Muscle of leg (tissue), 11 donors: ENCODE data around the gene RERE. TPM values are rescaled to one million over a fixed set of nuclear protein-coding genes. Genes with fewer than 3 reads are reported as not detected.

ENCODE experiments used
- DNase-seq: peaks from one replicate; pipeline ENCODE4 v3.0.0; 2013
- H3K27ac ChIP-seq: one replicate; pipeline ENCODE4 v1.5.1; 2013; ENCODE audit warnings: mild to moderate bottlenecking, low read length, control low read depth
- H3K27me3 ChIP-seq: one replicate; pipeline ENCODE4 v1.6.1; 2013; ENCODE audit warnings: low read length; ENCODE audit not compliant: control insufficient read depth, insufficient read depth
- H3K36me3 ChIP-seq: one replicate; pipeline ENCODE4 v1.6.1; 2013; ENCODE audit warnings: low read length; ENCODE audit not compliant: control insufficient read depth, insufficient read depth
- H3K4me1 ChIP-seq: one replicate; pipeline ENCODE4 v1.6.1; 2013; ENCODE audit warnings: low read length; ENCODE audit not compliant: control insufficient read depth, insufficient read depth
- H3K4me3 ChIP-seq: one replicate; pipeline ENCODE4 v1.5.1; 2013; ENCODE audit warnings: low read length, control low read depth
- H3K9me3 ChIP-seq: replicated peaks from 2 replicates; pipeline ENCODE4 v1.6.1; 2013; ENCODE audit warnings: low read depth, low read length; ENCODE audit not compliant: control insufficient read depth
- WGBS: methylation state at CpG from one replicate; pipeline ENCODE4 v1.1.5; 2013; ENCODE audit warnings: missing lambda C conversion rate; ENCODE audit not compliant: insufficient coverage; 5-methylcytosine and 5-hydroxymethylcytosine counted together
- polyA plus RNA-seq, 8 donors: library from polyadenylated mRNA; unstranded; fragments of 120-200 nt; gene quantifications; one replicate each; pipeline versions ENCODE4 v1.2.1 to v1.2.3, GENCODE V29; 2013; ENCODE audit warnings: inconsistent platforms in 1 of 8, low replicate concordance in 1 of 8; ENCODE audit not compliant: insufficient read length in 8 of 8, insufficient read depth in 1 of 8
- total RNA-seq: library from RNA; stranded (reverse); fragments of 120-200 nt; gene quantifications from one replicate; pipeline ENCODE4 v1.2.4, GENCODE V29; 2013

RERE gene
- total and polyA plus RNA-seq, 9 donors: 63.7 to 102 (median 82.8) TPM

DNA sequence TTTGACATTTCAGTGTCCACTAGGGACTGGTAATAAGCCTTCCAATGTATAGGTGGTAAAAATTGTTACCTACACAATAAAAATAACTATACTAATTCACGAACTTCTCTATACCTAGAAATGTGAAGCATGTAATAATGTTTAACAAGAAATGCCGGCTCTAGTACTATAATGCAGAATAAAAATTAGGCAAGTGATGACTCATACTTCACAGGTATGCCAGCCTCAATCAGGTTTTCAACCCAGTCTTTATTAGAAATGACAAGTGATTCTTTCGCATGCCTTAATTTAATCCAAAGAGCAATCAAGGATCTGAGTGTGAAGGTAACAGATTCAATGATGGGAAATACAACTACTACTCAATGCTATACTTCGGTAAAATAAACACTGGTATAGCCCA lies 134.9 kb downstream of the RERE start:
- H3K27ac ChIP-seq: no peak overlapping the region
- H3K36me3 ChIP-seq: no peaks in the 10 kb centered on the region
- H3K9me3 ChIP-seq: no peaks in the 10 kb centered on the region
- no peak overlapping the region for H3K4me3 ChIP-seq
- WGBS: no CpG with 5 or more reads among the region's 4 CpGs
- no peak for DNase-seq
- H3K4me1 ChIP-seq: peaks cover 8% of the 10 kb centered on the region
- H3K27me3 ChIP-seq: no peaks in the 10 kb centered on the region

DNA sequence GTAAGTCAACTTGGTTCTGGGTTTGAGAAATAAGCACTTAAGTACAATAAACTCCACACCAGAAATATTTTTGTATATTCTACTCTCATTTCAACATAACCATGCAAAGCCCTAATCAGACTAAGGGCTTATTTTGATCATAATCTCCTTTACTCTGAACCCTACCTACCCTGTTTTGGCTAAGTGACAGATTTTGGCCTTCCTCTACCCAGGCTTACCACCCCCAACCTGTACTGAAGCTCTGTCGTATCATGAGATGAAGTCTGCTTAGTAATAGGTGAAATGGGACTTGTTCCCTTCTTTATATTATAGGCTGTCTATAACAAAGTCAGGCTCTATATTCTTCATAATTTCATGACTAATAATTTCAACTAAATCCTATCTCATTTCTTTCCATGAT lies 135.5 kb downstream of the RERE start:
- Histone ChIP-seq H3K27me3 (no peaks in the 10 kb centered on the region), H3K4me3 (no peak overlapping the region), H3K4me1 (peaks cover 4% of the 10 kb centered on the region), H3K36me3 (no peaks in the 10 kb centered on the region), H3K27ac (no peak overlapping the region), H3K9me3 (no peaks in the 10 kb centered on the region)
- DNase-seq: no peak
- no CpG with 5 or more reads among the region's 1 CpG for WGBS

GRCh38 chr1:8680664-8681650 lies 136.5 kb downstream of the RERE start:
- H3K4me1 ChIP-seq: no peaks in the 10 kb centered on the region
- no peaks in the 10 kb centered on the region for H3K27me3 ChIP-seq
- no peak overlapping the region for H3K4me3 ChIP-seq
- WGBS: 74% methylated on average over 3 of the region's 14 CpGs
- H3K27ac ChIP-seq: peak overlapping the region; percentile 17
- DNase-seq: no peak
- no peaks in the 10 kb centered on the region for H3K9me3 ChIP-seq
- no peaks in the 10 kb centered on the region for H3K36me3 ChIP-seq

DNA sequence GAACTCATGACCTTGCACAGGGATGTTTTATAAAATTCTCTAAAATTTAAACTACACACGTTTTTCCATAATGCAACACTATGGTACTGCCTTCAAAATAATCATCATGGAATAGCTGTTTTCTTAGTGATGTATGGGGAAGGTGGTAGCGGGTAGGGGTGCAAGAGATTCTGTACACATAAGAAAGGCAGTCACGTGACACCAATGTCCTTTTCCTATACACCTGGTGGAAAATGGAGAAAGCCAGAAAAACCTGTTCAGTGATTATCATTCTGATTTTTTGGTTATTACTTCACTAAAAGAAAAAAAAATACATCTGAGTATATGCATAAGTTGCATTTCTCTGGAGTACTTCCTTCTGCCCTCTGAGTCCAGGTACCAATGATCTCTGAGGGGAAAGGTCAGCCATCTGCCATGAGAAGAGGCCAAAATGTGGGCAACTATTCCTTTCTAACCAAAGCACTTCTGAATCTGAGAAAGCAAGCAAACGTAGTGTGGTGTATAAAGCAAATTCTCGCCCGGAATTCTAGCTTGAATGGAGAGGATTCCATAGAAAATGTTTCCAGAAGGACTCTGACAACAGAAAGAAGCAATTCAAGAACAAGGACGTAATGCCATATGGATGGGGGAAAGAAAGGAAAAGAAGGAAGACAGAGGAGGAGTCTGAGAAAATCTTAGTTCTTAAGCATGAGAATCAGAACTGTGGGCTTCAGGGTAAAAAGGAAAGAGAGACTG lies 137.3 kb downstream of the RERE start:
- no peaks in the 10 kb centered on the region for H3K4me1 ChIP-seq
- no peak overlapping the region for H3K4me3 ChIP-seq
- WGBS: 59% methylated on average over 4 of the region's 7 CpGs
- no peaks in the 10 kb centered on the region for H3K27me3 ChIP-seq
- no peaks in the 10 kb centered on the region for H3K36me3 ChIP-seq
- DNase-seq: no peak
- H3K9me3 ChIP-seq: no peaks in the 10 kb centered on the region
- H3K27ac ChIP-seq: no peak overlapping the region

- peak overlapping the region; percentile 29 for H3K27ac ChIP-seq
- no peaks in the 10 kb centered on the region for H3K27me3 ChIP-seq
- no peak for DNase-seq
- no peaks in the 10 kb centered on the region for H3K9me3 ChIP-seq
- 67% methylated on average over 1 of the region's 2 CpGs for WGBS
- no peaks in the 10 kb centered on the region for H3K4me1 ChIP-seq
- no peak overlapping the region for H3K4me3 ChIP-seq
- no peaks in the 10 kb centered on the region for H3K36me3 ChIP-seq
Observed at GRCh38 chr1:8679395-8679800, 138.0 kb downstream of the RERE start.

GRCh38 chr1:8678673-8679394 lies 138.6 kb downstream of the RERE start:
- no peaks in the 10 kb centered on the region for H3K4me1 ChIP-seq
- no peaks in the 10 kb centered on the region for H3K36me3 ChIP-seq
- H3K4me3 ChIP-seq: no peak overlapping the region
- H3K9me3 ChIP-seq: no peaks in the 10 kb centered on the region
- DNase-seq: no peak
- 71% methylated on average over 2 of the region's 4 CpGs for WGBS
- H3K27me3 ChIP-seq: no peaks in the 10 kb centered on the region
- peak overlapping the region; percentile 29 for H3K27ac ChIP-seq

GRCh38 chr1:8677782-8678181 lies 139.7 kb downstream of the RERE start:
- no peak for DNase-seq
- H3K9me3 ChIP-seq: no peaks in the 10 kb centered on the region
- WGBS: no CpG with 5 or more reads among the region's 2 CpGs
- no peaks in the 10 kb centered on the region for H3K36me3 ChIP-seq
- H3K4me1 ChIP-seq: no peaks in the 10 kb centered on the region
- H3K27ac ChIP-seq: no peak overlapping the region
- no peak overlapping the region for H3K4me3 ChIP-seq
- H3K27me3 ChIP-seq: no peaks in the 10 kb centered on the region

- no peaks in the 10 kb centered on the region for H3K9me3 ChIP-seq
- no peaks in the 10 kb centered on the region for H3K4me1 ChIP-seq
- DNase-seq: no peak
- H3K27ac ChIP-seq: no peak overlapping the region
- WGBS: 91% methylated on average over 1 of the region's 2 CpGs
- H3K27me3 ChIP-seq: no peaks in the 10 kb centered on the region
- no peaks in the 10 kb centered on the region for H3K36me3 ChIP-seq
- H3K4me3 ChIP-seq: no peak overlapping the region
Observed at GRCh38 chr1:8676813-8677212, 140.6 kb downstream of the RERE start.

DNA sequence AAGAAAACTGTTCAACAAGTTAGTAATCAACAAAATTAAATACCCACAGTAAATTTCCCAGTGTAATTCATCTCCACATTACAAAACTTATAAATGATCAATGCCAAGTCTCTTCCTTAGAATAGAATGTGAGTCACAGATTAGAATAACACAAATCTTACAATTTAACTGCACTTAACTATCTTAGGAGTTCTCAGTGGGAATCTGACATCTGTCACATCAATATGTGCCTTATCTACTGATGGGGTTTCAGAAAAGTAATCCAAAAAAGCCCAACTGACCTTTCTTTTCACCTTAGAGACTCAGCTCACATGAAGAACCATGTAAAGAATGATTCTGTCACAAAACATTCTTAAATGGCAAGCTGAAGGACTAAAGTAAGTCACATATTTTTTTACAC lies 141.4 kb downstream of the RERE start:
- Histone ChIP-seq H3K27me3 (no peaks in the 10 kb centered on the region), H3K9me3 (no peaks in the 10 kb centered on the region), H3K4me3 (no peak overlapping the region), H3K36me3 (no peaks in the 10 kb centered on the region), H3K27ac (no peak overlapping the region), H3K4me1 (no peaks in the 10 kb centered on the region)
- no peak for DNase-seq

DNA sequence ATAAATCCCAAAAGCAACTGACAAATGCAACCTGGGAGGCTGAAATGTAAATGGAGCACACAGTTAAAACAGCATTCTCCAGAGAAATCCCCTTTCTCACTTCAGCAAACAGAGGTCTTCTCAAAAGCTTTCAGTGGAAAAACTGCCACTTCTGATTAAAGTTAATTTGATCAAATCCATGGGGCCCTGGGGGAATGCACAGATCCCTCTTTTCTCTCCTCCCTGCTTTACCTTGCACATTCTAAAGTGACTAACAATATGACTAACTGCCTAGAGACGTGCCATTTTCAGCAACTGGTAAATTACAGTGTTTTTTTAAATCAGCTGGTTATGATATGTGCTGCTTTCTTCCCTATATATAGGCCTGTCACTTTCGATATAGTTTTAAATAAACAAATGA lies 142.5 kb downstream of the RERE start:
- Histone ChIP-seq H3K4me3 (no peak overlapping the region), H3K9me3 (no peaks in the 10 kb centered on the region), H3K4me1 (peaks cover 4% of the 10 kb centered on the region), H3K36me3 (no peaks in the 10 kb centered on the region), H3K27ac (no peak overlapping the region), H3K27me3 (no peaks in the 10 kb centered on the region)
- WGBS: no CpG with 5 or more reads among the region's 2 CpGs
- DNase-seq: no peak
